ENCODE results near the gene HTR4.

GRCh38 chr5:148682058-148683026 is 28.0 kb upstream of the HTR4 start:
- no peak for TF ChIP-seq CTCF (conservative IDR thresholded peaks at IDR 0.05; ENCODE audit: low read depth, low read length)
- TF ChIP-seq EZH2 (IDR thresholded peaks at IDR 0.05; ENCODE audit: borderline replicate concordance, low read depth, low read length, poor library complexity, severe bottlenecking): no peak
